ENCODE measurements around the gene ZFP36L1. TPM values are rescaled to one million over a fixed set of nuclear protein-coding genes. Genes with fewer than 3 reads are reported as not detected.

ZFP36L1 gene
- total and polyA plus RNA-seq, 2 of the 13 experiments (the other 11 are each of a cell fraction or from before 2014, with no cell fraction given), result 7.4 to 10.2 TPM

DNA sequence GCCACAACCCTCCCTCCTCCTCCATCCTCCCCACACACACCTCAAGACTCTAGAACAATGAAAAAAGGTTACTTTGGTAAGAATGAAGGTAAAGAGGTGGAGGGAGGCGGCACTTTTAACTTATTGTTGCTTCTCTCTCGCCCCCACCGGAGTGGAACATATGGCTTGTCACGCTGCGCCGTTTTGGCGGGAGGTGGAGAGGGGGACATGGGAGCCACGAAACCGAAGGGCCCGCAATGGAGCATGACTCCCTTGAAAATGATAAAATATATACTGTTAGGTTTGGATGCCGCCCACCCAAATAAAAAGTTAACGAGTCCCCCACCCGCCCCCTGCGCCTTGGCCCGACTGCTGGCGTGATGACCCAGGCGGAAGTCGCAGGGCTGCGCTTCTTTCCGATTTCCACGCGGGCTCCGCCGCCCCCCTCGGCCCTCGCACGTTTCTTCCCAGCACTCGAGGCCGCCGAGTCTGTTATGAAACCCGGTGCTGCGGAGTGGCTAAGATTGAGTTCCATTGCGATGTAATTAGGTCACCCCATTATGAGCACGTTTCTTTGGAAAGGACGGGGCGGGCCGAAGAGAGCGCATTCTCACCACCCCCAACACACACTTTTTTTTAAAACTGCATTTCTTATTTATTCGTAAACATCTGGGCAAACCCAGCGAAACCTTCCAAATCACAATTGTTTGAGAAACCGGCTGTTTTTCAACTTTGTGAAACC is 1.4 kb upstream of the ZFP36L1 start (continued):
- no peak for TF ChIP-seq NFRKB (IDR thresholded peaks at IDR 0.05)
- no peak for TF ChIP-seq PTBP1 (IDR thresholded peaks at IDR 0.05; ENCODE audit: low read depth, low read length, poor library complexity, severe bottlenecking)
- no peak for TF ChIP-seq ERF (CRISPR knock-in tag; IDR thresholded peaks at IDR 0.05)
- TF ChIP-seq ZNF30 (CRISPR knock-in tag; IDR thresholded peaks at IDR 0.05), result no peak
- TF ChIP-seq ZNF878 (CRISPR knock-in tag; IDR thresholded peaks at IDR 0.05), result no peak; the same call in 1 of the 2 replicates
- peak; percentile 33; the same call in 1 of the 2 replicates for TF ChIP-seq REL (CRISPR knock-in tag; conservative IDR thresholded peaks at IDR 0.05)
- TF ChIP-seq ZBTB38 (CRISPR knock-in tag; IDR thresholded peaks at IDR 0.05), result no peak
- TF ChIP-seq TBL1XR1 (IDR thresholded peaks at IDR 0.05; ENCODE audit: borderline replicate concordance, low read length, partially characterized antibody), result peak; percentile 37
- TF ChIP-seq, protein P1, sequence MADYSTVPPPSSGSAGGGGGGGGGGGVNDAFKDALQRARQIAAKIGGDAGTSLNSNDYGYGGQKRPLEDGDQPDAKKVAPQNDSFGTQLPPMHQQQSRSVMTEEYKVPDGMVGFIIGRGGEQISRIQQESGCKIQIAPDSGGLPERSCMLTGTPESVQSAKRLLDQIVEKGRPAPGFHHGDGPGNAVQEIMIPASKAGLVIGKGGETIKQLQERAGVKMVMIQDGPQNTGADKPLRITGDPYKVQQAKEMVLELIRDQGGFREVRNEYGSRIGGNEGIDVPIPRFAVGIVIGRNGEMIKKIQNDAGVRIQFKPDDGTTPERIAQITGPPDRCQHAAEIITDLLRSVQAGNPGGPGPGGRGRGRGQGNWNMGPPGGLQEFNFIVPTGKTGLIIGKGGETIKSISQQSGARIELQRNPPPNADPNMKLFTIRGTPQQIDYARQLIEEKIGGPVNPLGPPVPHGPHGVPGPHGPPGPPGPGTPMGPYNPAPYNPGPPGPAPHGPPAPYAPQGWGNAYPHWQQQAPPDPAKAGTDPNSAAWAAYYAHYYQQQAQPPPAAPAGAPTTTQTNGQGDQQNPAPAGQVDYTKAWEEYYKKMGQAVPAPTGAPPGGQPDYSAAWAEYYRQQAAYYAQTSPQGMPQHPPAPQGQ (CRISPR knock-in tag; IDR thresholded peaks at IDR 0.05; ENCODE audit: borderline replicate concordance), result no peak
- TF ChIP-seq ZBTB7B (CRISPR knock-in tag; IDR thresholded peaks at IDR 0.05), result peak; percentile 40; the same call in 1 of the 2 replicates
- peak; percentile 18; the same call in 1 of the 2 replicates for TF ChIP-seq KMT2B (CRISPR knock-in tag; IDR thresholded peaks at IDR 0.05)
- peak; percentile 69; the same call in 1 of the 2 replicates for TF ChIP-seq ARNT2 (CRISPR knock-in tag; IDR thresholded peaks at IDR 0.05; ENCODE audit: low read depth)
- TF ChIP-seq ZNF383 (CRISPR knock-in tag; IDR thresholded peaks at IDR 0.05; ENCODE audit: borderline replicate concordance), result no peak
- peak; percentile 42; the same call in 1 of the 2 replicates for TF ChIP-seq GATA4 (IDR thresholded peaks at IDR 0.05; ENCODE audit: borderline replicate concordance, low read depth)
- TF ChIP-seq ZNF557 (CRISPR knock-in tag; IDR thresholded peaks at IDR 0.05), result 0 out of 2 replicates have a peak, but pooled peaks have one; percentile 13
- TF ChIP-seq ZNF264 (CRISPR knock-in tag; IDR thresholded peaks at IDR 0.05), result no peak
- TF ChIP-seq, protein P2, sequence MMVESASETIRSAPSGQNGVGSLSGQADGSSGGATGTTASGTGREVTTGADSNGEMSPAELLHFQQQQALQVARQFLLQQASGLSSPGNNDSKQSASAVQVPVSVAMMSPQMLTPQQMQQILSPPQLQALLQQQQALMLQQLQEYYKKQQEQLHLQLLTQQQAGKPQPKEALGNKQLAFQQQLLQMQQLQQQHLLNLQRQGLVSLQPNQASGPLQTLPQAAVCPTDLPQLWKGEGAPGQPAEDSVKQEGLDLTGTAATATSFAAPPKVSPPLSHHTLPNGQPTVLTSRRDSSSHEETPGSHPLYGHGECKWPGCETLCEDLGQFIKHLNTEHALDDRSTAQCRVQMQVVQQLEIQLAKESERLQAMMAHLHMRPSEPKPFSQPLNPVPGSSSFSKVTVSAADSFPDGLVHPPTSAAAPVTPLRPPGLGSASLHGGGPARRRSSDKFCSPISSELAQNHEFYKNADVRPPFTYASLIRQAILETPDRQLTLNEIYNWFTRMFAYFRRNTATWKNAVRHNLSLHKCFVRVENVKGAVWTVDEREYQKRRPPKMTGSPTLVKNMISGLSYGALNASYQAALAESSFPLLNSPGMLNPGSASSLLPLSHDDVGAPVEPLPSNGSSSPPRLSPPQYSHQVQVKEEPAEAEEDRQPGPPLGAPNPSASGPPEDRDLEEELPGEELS (CRISPR knock-in tag; IDR thresholded peaks at IDR 0.05), result peak; percentile 45; the same call in 1 of the 2 replicates
- no peak for TF ChIP-seq HNF4A (CRISPR knock-in tag; IDR thresholded peaks at IDR 0.05)
- TF ChIP-seq, protein P3, sequence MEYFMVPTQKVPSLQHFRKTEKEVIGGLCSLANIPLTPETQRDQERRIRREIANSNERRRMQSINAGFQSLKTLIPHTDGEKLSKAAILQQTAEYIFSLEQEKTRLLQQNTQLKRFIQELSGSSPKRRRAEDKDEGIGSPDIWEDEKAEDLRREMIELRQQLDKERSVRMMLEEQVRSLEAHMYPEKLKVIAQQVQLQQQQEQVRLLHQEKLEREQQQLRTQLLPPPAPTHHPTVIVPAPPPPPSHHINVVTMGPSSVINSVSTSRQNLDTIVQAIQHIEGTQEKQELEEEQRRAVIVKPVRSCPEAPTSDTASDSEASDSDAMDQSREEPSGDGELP (IDR thresholded peaks at IDR 0.05; ENCODE audit: borderline replicate concordance, low read depth), result no peak; the same call in 1 of the 2 replicates
- TF ChIP-seq, protein P4, sequence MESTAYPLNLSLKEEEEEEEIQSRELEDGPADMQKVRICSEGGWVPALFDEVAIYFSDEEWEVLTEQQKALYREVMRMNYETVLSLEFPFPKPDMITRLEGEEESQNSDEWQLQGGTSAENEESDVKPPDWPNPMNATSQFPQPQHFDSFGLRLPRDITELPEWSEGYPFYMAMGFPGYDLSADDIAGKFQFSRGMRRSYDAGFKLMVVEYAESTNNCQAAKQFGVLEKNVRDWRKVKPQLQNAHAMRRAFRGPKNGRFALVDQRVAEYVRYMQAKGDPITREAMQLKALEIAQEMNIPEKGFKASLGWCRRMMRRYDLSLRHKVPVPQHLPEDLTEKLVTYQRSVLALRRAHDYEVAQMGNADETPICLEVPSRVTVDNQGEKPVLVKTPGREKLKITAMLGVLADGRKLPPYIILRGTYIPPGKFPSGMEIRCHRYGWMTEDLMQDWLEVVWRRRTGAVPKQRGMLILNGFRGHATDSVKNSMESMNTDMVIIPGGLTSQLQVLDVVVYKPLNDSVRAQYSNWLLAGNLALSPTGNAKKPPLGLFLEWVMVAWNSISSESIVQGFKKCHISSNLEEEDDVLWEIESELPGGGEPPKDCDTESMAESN (CRISPR knock-in tag; conservative IDR thresholded peaks at IDR 0.05), result no peak; the same call in 1 of the 2 replicates
- peak; percentile 87 for TF ChIP-seq ZC3H4 (CRISPR knock-in tag; IDR thresholded peaks at IDR 0.05; ENCODE audit: borderline replicate concordance)
- TF ChIP-seq ZNF367 (CRISPR knock-in tag; IDR thresholded peaks at IDR 0.05; ENCODE audit: borderline replicate concordance), result no peak
- peak; percentile 53; the same call in 1 of the 2 replicates for TF ChIP-seq ZNF484 (CRISPR knock-in tag; IDR thresholded peaks at IDR 0.05; ENCODE audit: borderline replicate concordance, low read depth)
- TF ChIP-seq MYC (CRISPR knock-in tag; IDR thresholded peaks at IDR 0.05; ENCODE audit: borderline replicate concordance), result peak; percentile 92

Measured in HepG2 (cell line).